RWPE2 (cell line): ENCODE results near the gene ZBTB21.

Experiments used
- ATAC-seq: fragments of 200-7000 bp; cut with Tn5 transposase; 3 replicates; pipeline ENCODE4 v1.9.1; 2021; ENCODE audit warnings: low read depth
- DNase-seq: peaks from one replicate; pipeline ENCODE4 v3.0.0-alpha.2; 2020; ENCODE audit warnings: low spot score
- H3K27ac ChIP-seq: fragments of 450-650 bp; 2 replicates; pipeline ENCODE4 v1.5.1; 2017; ENCODE audit warnings: mild to moderate bottlenecking; ENCODE audit not compliant: poor library complexity, severe bottlenecking
- H3K27me3 ChIP-seq: fragments of 250-450 bp; sonication (Bioruptor Pico); 2 replicates; pipeline ENCODE4 v1.5.1; 2021; ENCODE audit warnings: mild to moderate bottlenecking, moderate library complexity; ENCODE audit not compliant: insufficient read depth, poor library complexity, severe bottlenecking
- H3K36me3 ChIP-seq: fragments of 250-450 bp; sonication (Bioruptor Pico); 2 replicates; pipeline ENCODE4 v1.5.1; 2020; ENCODE audit warnings: low read depth, mild to moderate bottlenecking, moderate library complexity
- H3K4me1 ChIP-seq: fragments of 250-450 bp; sonication (Bioruptor Pico); 2 replicates; pipeline ENCODE4 v1.5.1; 2021; ENCODE audit warnings: mild to moderate bottlenecking, moderate library complexity; ENCODE audit not compliant: insufficient read depth, poor library complexity, severe bottlenecking
- H3K4me3 ChIP-seq: fragments of 250-450 bp; sonication (Bioruptor Pico); 2 replicates; pipeline ENCODE4 v1.5.1; 2021; ENCODE audit warnings: mild to moderate bottlenecking, moderate library complexity; ENCODE audit not compliant: severe bottlenecking
- H3K9me3 ChIP-seq: fragments of 250-450 bp; sonication (Bioruptor Pico); 2 replicates; pipeline ENCODE4 v1.5.1; 2021; ENCODE audit warnings: mild to moderate bottlenecking, moderate library complexity; ENCODE audit not compliant: severe bottlenecking
- CTCF ChIP-seq: fragments of 450-650 bp; IDR thresholded peaks from one replicate; pipeline ENCODE4 v1.5.1; 2017; ENCODE audit warnings: mild to moderate bottlenecking, moderate library complexity; ENCODE audit not compliant: poor library complexity, severe bottlenecking

Gene ZBTB21

GRCh38 chr21:41958886-41959563, 51.1 kb downstream of the ZBTB21 start:
- no peak for TF ChIP-seq CTCF
- H3K9me3 ChIP-seq = no peaks in the 10 kb centered on the region
- no peaks in the 10 kb centered on the region for H3K27me3 ChIP-seq
- ATAC-seq (peak; percentile 64), DNase-seq (peak; percentile 85)
- peak overlapping the region; percentile 92 for H3K27ac ChIP-seq
- H3K4me1 ChIP-seq = peaks cover 27% of the 10 kb centered on the region
- no peak overlapping the region for H3K4me3 ChIP-seq
- no peaks in the 10 kb centered on the region for H3K36me3 ChIP-seq

GRCh38 chr21:41957991-41958766, 52.0 kb downstream of the ZBTB21 start:
- Histone ChIP-seq H3K9me3 (no peaks in the 10 kb centered on the region), H3K27me3 (no peaks in the 10 kb centered on the region), H3K36me3 (no peaks in the 10 kb centered on the region), H3K4me3 (no peak overlapping the region), H3K27ac (peak overlapping the region; percentile 92), H3K4me1 (peaks cover 27% of the 10 kb centered on the region)
- peak; percentile 46 for TF ChIP-seq CTCF
- DNase-seq = no peak
- peak; percentile 80 for ATAC-seq

GRCh38 chr21:41956926-41957729, 53.0 kb downstream of the ZBTB21 start:
- H3K36me3 ChIP-seq = no peaks in the 10 kb centered on the region
- peak; percentile 43; the same call in 2 of the 3 replicates for ATAC-seq
- H3K27ac ChIP-seq = peak overlapping the region; percentile 92
- no peak for TF ChIP-seq CTCF
- peaks cover 33% of the 10 kb centered on the region for H3K4me1 ChIP-seq
- H3K4me3 ChIP-seq = no peak overlapping the region
- H3K27me3 ChIP-seq = no peaks in the 10 kb centered on the region
- H3K9me3 ChIP-seq = no peaks in the 10 kb centered on the region
- DNase-seq = no peak

GRCh38 chr21:41955516-41955915, 54.6 kb downstream of the ZBTB21 start:
- DNase-seq (no peak), ATAC-seq (no peak)
- no peaks in the 10 kb centered on the region for H3K27me3 ChIP-seq
- H3K9me3 ChIP-seq = no peaks in the 10 kb centered on the region
- no peaks in the 10 kb centered on the region; the same call in 1 of the 2 replicates for H3K36me3 ChIP-seq
- no peak overlapping the region for H3K4me3 ChIP-seq
- TF ChIP-seq CTCF = no peak
- H3K4me1 ChIP-seq = peaks cover 34% of the 10 kb centered on the region
- H3K27ac ChIP-seq = peak overlapping the region; percentile 92
